Keratinocyte (primary cell): ENCODE measurements around the gene TOMM40. TPM values are rescaled to one million over a fixed set of nuclear protein-coding genes. Genes with fewer than 3 reads are reported as not detected.

Source experiments
- DNase-seq: peaks from one replicate; pipeline ENCODE4 v3.0.0-alpha.2; 2011; ENCODE audit warnings: low read depth, missing footprints, low spot score
- FAIRE-seq: peaks from 2 replicates; lab custom pipeline; 2011; peaks lifted over from hg19 to GRCh38; lab: Jason Lieb, UNC
- H2AFZ ChIP-seq: 2 replicates; pipeline ENCODE4 v1.6.0; 2012; ENCODE audit warnings: low read length, control low read depth, inconsistent platforms; ENCODE audit not compliant: control insufficient read depth
- H3K27ac ChIP-seq: 2 replicates; pipeline ENCODE4 v1.5.1; 2011; ENCODE audit warnings: low read length; ENCODE audit not compliant: control insufficient read depth, insufficient read depth
- H3K27me3 ChIP-seq: 3 replicates; pipeline ENCODE4 v1.6.0; 2011; ENCODE audit warnings: low read length; ENCODE audit not compliant: control insufficient read depth, insufficient read depth; ENCODE audit errors: extremely low read depth
- H3K36me3 ChIP-seq, 2 experiments: 2 replicates in 1 of 2; 3 replicates in 1 of 2; pipeline ENCODE4 v1.5.1; 2011; ENCODE audit warnings: low read length in 2 of 2, mild to moderate bottlenecking in 1 of 2; ENCODE audit not compliant: control insufficient read depth in 2 of 2, insufficient read depth in 2 of 2; ENCODE audit errors: extremely low read depth in 1 of 2
- H3K4me1 ChIP-seq: 3 replicates; pipeline ENCODE4 v1.5.1; 2011; ENCODE audit warnings: low read length; ENCODE audit not compliant: control insufficient read depth, insufficient read depth; ENCODE audit errors: extremely low read depth
- H3K4me2 ChIP-seq: 3 replicates; pipeline ENCODE4 v1.6.0; 2011; ENCODE audit warnings: low read depth, low read length; ENCODE audit not compliant: control insufficient read depth, insufficient read depth; ENCODE audit errors: extremely low read depth
- H3K4me3 ChIP-seq, 3 experiments: fragments of 200-600 bp in 1 of 3; sonication (generic) in 1 of 3; 2 replicates in 2 of 3; 3 replicates in 1 of 3; pipeline ENCODE4 v1.5.1; 2011 to 2016; ENCODE audit warnings: low read length in 3 of 3, mild to moderate bottlenecking in 3 of 3, control low read depth in 2 of 3, inconsistent platforms in 1 of 3, low read depth in 1 of 3, mixed read lengths in 1 of 3, mixed run types in 1 of 3, moderate library complexity in 1 of 3; ENCODE audit not compliant: control insufficient read depth in 2 of 3, insufficient read depth in 2 of 3; ENCODE audit errors: extremely low read depth in 1 of 3
- H3K79me2 ChIP-seq: 2 replicates; pipeline ENCODE4 v1.6.0; 2012; ENCODE audit warnings: low read length; ENCODE audit not compliant: control insufficient read depth, insufficient read depth
- H3K9ac ChIP-seq: 3 replicates; pipeline ENCODE4 v1.6.0; 2011; ENCODE audit warnings: low read length; ENCODE audit not compliant: control insufficient read depth, insufficient read depth; ENCODE audit errors: extremely low read depth
- H3K9me1 ChIP-seq: 3 replicates; pipeline ENCODE4 v1.6.0; 2011; ENCODE audit warnings: low read length; ENCODE audit not compliant: control insufficient read depth, insufficient read depth; ENCODE audit errors: extremely low read depth
- H3K9me3 ChIP-seq: 2 replicates; pipeline ENCODE4 v1.5.1; 2012; ENCODE audit warnings: low read depth, low read length; ENCODE audit not compliant: control insufficient read depth
- H4K20me1 ChIP-seq: 3 replicates; pipeline ENCODE4 v1.6.0; 2011; ENCODE audit warnings: low read length; ENCODE audit not compliant: control insufficient read depth, insufficient read depth; ENCODE audit errors: extremely low read depth
- EZH2 ChIP-seq: IDR thresholded peaks from one replicate; pipeline ENCODE4 v1.6.1; 2012; ENCODE audit warnings: inconsistent platforms, mild to moderate bottlenecking, low read length, moderate library complexity
- dilution Hi-C: fragments of 300-500 bp; cut with MboI; formaldehyde crosslinking; loops from one replicate; pipeline ENCODE4 v1.7.0; 2020; ENCODE audit warnings: low sequenced_read_pairs; ENCODE audit not compliant: extremely low pct_ligation_motif_present
- polyA plus RNA-seq, 5 experiments: library from polyadenylated mRNA; depleted of rRNA in 3 of 5; stranded (reverse) in 3 of 5; stranded (forward) in 1 of 5; unstranded in 1 of 5; fragments of >200 nt; gene quantifications; 1 replicate in 1 of 5; 2 replicates in 3 of 5; 3 replicates in 1 of 5; pipeline versions ENCODE4 v1.2.1 to v1.2.3, GENCODE V29; 2011 to 2012; ENCODE audit warnings: missing spikeins in 2 of 5, low read depth in 1 of 5, low replicate concordance in 1 of 5
- TF ChIP-seq, protein P1 (sequence below), 3 experiments: IDR thresholded peaks in 1 of 3; conservative IDR thresholded peaks in 1 of 3; optimal IDR thresholded peaks in 1 of 3; 2 replicates in 2 of 3; 3 replicates in 1 of 3; pipeline versions ENCODE3 to v1.5.1; 2011; ENCODE audit warnings: low read length in 3 of 3, mild to moderate bottlenecking in 3 of 3, moderate library complexity in 2 of 3, control low read depth in 1 of 3, inconsistent platforms in 1 of 3; ENCODE audit not compliant: insufficient read depth in 2 of 3; ENCODE audit errors: extremely low read depth in 1 of 3

TOMM40 gene
- polyA plus RNA-seq, 1 donor (not counting 4 experiments of a cell fraction or from before 2014, with no cell fraction given): 46.9 TPM

DNA sequence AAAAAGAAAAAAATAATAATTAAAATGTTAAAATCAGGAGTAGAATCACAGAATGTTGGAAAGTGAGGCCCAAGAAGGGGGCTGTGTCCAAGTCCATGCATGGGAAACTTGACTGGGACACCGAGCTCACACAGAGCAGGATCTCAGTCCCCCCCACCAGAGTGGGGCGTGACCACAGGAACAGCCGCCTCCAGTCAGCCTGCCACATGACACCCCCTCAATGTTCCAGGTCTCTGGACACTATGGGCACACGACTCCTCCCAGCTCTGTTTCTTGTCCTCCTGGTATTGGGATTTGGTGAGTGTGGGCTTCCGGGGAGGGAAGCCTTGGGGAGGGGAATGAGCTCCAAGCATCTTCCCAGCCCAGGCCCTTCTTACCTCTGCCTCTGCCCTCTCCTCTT is 57.2 kb downstream of the TOMM40 start:
- no peak overlapping the region for H3K4me2 ChIP-seq
- FAIRE-seq (no peak), DNase-seq (no peak)
- no peaks in the 10 kb centered on the region for H3K79me2 ChIP-seq
- no peaks in the 10 kb centered on the region for H3K9me1 ChIP-seq
- dilution Hi-C loops: no loop called here
- no peak overlapping the region for H3K4me3 ChIP-seq
- no peak overlapping the region for H2AFZ ChIP-seq
- H3K9ac ChIP-seq: no peak overlapping the region
- no peaks in the 10 kb centered on the region for H3K4me1 ChIP-seq
- H3K27ac ChIP-seq: no peak overlapping the region
- H4K20me1 ChIP-seq: no peaks in the 10 kb centered on the region
- H3K27me3 ChIP-seq: no peaks in the 10 kb centered on the region
- TF ChIP-seq, protein P1, sequence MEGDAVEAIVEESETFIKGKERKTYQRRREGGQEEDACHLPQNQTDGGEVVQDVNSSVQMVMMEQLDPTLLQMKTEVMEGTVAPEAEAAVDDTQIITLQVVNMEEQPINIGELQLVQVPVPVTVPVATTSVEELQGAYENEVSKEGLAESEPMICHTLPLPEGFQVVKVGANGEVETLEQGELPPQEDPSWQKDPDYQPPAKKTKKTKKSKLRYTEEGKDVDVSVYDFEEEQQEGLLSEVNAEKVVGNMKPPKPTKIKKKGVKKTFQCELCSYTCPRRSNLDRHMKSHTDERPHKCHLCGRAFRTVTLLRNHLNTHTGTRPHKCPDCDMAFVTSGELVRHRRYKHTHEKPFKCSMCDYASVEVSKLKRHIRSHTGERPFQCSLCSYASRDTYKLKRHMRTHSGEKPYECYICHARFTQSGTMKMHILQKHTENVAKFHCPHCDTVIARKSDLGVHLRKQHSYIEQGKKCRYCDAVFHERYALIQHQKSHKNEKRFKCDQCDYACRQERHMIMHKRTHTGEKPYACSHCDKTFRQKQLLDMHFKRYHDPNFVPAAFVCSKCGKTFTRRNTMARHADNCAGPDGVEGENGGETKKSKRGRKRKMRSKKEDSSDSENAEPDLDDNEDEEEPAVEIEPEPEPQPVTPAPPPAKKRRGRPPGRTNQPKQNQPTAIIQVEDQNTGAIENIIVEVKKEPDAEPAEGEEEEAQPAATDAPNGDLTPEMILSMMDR (optimal IDR thresholded peaks at IDR 0.05 in 1 of 3, IDR thresholded peaks at IDR 0.05 in 1 of 3, conservative IDR thresholded peaks at IDR 0.05 in 1 of 3; ENCODE audit: extremely low read depth in 1 of 3, insufficient read depth in 2 of 3, low read length in 3 of 3): no peak
- TF ChIP-seq EZH2: no peak
- no peaks in the 10 kb centered on the region for H3K9me3 ChIP-seq
- peaks cover 0 to 3% of the 10 kb centered on the region in 2 experiments for H3K36me3 ChIP-seq

DNA sequence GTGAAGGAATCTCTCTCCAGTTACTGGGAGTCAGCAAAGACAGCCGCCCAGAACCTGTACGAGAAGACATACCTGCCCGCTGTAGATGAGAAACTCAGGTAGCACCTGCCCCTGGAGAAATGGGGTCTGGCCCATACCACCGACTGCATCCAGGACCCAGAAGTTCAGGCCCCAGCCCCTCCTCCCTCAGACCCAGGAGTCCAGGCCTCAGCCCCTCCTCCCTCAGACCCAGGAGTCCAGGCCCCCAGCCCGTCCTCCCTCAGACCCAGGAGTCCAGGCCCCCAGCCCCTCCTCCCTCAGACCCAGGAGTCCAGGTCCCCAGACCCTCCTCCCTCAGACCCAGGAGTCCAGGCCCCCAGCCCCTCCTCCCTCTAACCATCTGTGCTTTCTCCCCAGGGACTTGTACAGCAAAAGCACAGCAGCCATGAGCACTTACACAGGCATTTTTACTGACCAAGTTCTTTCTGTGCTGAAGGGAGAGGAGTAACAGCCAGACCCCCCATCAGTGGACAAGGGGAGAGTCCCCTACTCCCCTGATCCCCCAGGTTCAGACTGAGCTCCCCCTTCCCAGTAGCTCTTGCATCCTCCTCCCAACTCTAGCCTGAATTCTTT is 57.8 kb downstream of the TOMM40 start:
- H2AFZ ChIP-seq: no peak overlapping the region
- peaks cover 2% of the 10 kb centered on the region for H3K79me2 ChIP-seq
- H3K36me3 ChIP-seq: peaks cover 0 to 3% of the 10 kb centered on the region in 2 experiments
- peaks cover 2% of the 10 kb centered on the region for H3K4me1 ChIP-seq
- H3K4me2 ChIP-seq: no peak overlapping the region
- FAIRE-seq (no peak), DNase-seq (no peak)
- no peaks in the 10 kb centered on the region for H3K9me1 ChIP-seq
- TF ChIP-seq, protein P1 (optimal IDR thresholded peaks at IDR 0.05 in 1 of 3, IDR thresholded peaks at IDR 0.05 in 1 of 3, conservative IDR thresholded peaks at IDR 0.05 in 1 of 3; ENCODE audit: extremely low read depth in 1 of 3, insufficient read depth in 2 of 3, low read length in 3 of 3): no peak
- TF ChIP-seq EZH2: no peak
- H4K20me1 ChIP-seq: no peaks in the 10 kb centered on the region
- no peaks in the 10 kb centered on the region for H3K27me3 ChIP-seq
- dilution Hi-C loops: no loop called here
- no peak overlapping the region for H3K27ac ChIP-seq
- no peaks in the 10 kb centered on the region for H3K9me3 ChIP-seq
- H3K4me3 ChIP-seq: no peak overlapping the region
- H3K9ac ChIP-seq: no peak overlapping the region
